Raji (cell line): ENCODE measurements around the gene RRH.

ENCODE experiments used
- POLR2A ChIP-seq: IDR thresholded peaks from 2 replicates; pipeline ENCODE4 v1.6.1; 2011; ENCODE audit warnings: low read depth, low read length, control low read depth; ENCODE audit not compliant: insufficient read depth

The RRH gene

GRCh38 chr4:109873791-109874514 lies 46.2 kb downstream of the RRH start:
- TF ChIP-seq POLR2A, result no peak

GRCh38 chr4:109875106-109875505 lies 47.3 kb downstream of the RRH start:
- no peak for TF ChIP-seq POLR2A

DNA sequence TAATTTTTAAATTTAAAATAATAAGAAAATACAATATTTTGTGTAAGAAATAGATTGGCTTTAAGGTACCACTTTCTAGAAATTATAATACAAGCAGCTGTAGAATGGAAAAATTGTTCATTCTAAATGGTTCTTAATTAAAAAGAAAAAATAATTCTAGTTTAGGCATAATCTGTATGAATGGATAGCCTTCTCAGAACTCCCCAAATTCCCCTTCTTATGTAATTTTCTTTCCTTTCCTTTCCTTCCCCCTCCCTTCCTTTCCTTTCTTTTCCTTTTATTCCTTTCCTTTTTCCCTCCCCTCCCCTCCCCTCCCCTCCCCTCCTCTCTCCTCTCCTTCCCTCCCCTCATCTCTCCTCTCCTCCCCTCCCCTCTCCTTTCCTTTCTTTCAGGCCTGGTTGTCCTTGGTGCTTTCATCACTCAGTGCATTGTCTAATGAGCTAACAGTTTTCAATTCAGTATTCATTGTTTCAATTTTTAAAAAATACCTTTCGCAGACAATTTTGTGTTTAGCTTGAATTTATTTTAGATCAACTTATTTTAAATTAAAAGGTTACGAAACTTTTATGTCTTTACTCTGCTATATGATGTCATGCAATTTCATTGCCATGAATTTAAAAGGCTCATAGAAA lies 49.0 kb downstream of the RRH start:
- no peak for TF ChIP-seq POLR2A

GRCh38 chr4:109877400-109877799 lies 49.6 kb downstream of the RRH start:
- TF ChIP-seq POLR2A, result no peak

- TF ChIP-seq POLR2A, result no peak
Observed at GRCh38 chr4:109878355-109878754, 50.6 kb downstream of the RRH start.

GRCh38 chr4:109879081-109879480 lies 51.3 kb downstream of the RRH start:
- TF ChIP-seq POLR2A, result no peak

- no peak for TF ChIP-seq POLR2A
Observed at GRCh38 chr4:109879636-109880314, 52.0 kb downstream of the RRH start.

DNA sequence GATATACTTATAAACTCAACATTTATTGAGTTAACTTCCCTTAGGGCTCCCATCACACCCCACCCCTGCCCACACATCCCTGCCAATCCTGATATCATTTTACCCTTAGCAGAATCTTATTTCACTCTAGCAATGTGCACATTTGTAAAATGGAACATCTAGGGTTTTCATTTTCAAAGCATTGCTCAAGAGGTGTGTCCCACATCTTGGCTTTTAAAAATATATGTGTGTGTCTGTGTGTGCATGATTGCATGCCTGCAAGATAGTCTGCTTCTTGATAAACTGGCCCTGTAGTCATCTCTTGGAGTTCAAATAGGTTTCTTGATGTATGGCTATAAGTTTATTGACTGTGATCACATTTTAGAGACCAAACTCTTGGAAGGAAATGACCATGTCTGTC lies 58.5 kb downstream of the RRH start:
- no peak for TF ChIP-seq POLR2A

GRCh38 chr4:109887071-109887470 lies 59.3 kb downstream of the RRH start:
- no peak for TF ChIP-seq POLR2A

GRCh38 chr4:109890076-109890475 lies 62.3 kb downstream of the RRH start:
- no peak for TF ChIP-seq POLR2A
